ENCODE measurements around the gene STX18.

Gene STX18

DNA sequence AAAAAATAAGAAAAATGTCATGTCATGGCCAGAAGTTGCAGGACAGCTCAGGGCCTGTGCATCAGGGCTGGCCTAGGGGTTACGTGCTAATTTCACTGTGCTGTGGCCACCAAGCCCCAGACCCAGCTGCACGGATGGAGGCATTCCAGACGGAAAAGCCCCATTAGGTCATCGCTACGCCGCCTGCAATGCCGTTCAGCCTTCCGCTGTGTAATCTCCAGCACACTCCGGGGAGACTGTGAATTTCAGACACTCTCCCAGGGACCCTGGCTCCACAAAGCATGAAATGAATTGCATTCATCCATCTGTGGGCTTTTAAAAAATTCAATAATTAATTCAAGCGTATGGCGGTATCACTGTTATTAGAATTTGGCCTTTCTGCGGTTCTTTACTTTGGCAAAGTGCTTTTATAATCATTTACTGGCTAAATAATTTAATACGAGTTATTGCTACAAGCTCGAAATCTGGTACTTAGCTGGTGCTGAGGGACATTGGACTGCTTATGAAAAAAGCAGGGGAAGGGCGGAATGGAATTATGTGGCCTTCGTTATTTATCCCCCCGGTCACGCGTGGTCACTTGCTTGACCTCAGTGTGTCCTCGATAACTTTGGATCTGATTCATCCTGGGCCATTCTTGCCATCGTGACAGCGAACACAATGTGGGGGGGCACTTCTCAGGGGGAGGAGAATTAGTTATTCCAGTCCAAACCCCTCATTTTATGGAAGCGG is 164.0 kb downstream of the STX18 start:
- no peak for TF ChIP-seq EZH2 (IDR thresholded peaks at IDR 0.05; ENCODE audit: borderline replicate concordance, low read depth, low read length, severe bottlenecking)
- TF ChIP-seq, protein P1, sequence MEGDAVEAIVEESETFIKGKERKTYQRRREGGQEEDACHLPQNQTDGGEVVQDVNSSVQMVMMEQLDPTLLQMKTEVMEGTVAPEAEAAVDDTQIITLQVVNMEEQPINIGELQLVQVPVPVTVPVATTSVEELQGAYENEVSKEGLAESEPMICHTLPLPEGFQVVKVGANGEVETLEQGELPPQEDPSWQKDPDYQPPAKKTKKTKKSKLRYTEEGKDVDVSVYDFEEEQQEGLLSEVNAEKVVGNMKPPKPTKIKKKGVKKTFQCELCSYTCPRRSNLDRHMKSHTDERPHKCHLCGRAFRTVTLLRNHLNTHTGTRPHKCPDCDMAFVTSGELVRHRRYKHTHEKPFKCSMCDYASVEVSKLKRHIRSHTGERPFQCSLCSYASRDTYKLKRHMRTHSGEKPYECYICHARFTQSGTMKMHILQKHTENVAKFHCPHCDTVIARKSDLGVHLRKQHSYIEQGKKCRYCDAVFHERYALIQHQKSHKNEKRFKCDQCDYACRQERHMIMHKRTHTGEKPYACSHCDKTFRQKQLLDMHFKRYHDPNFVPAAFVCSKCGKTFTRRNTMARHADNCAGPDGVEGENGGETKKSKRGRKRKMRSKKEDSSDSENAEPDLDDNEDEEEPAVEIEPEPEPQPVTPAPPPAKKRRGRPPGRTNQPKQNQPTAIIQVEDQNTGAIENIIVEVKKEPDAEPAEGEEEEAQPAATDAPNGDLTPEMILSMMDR (IDR thresholded peaks at IDR 0.05; ENCODE audit: borderline replicate concordance, extremely low read depth, low read length, poor library complexity, severe bottlenecking), result no peak
- H3K4me2 ChIP-seq (ENCODE audit: insufficient read depth, low read length), result no peak overlapping the region
- DNase-seq (no peak), ATAC-seq (ENCODE audit: insufficient read depth, low read depth) (no peak)
- no peak overlapping the region for H3K9ac ChIP-seq (ENCODE audit: low read depth, low read length)
- H3K79me2 ChIP-seq (ENCODE audit: insufficient read depth, low read length), result no peaks in the 10 kb centered on the region
- no peaks in the 10 kb centered on the region for H3K4me1 ChIP-seq (ENCODE audit: insufficient read depth, low read length)
- H3K36me3 ChIP-seq (ENCODE audit: insufficient read depth, low read length), result no peaks in the 10 kb centered on the region
- no peak overlapping the region for H2AFZ ChIP-seq (ENCODE audit: low read depth, low read length)
- peaks cover 7% of the 10 kb centered on the region for H3K27me3 ChIP-seq (ENCODE audit: insufficient read depth, low read length, poor library complexity)
- no peaks in the 10 kb centered on the region for H4K20me1 ChIP-seq (ENCODE audit: insufficient read depth, low read length)
- no peaks in the 10 kb centered on the region for H3K9me3 ChIP-seq (ENCODE audit: insufficient read depth, low read length, severe bottlenecking)
- no peak overlapping the region for H3K27ac ChIP-seq (ENCODE audit: low read length)
- H3K4me3 ChIP-seq (ENCODE audit: low read depth in 1 of 2, low read length in 2 of 2), result no peak overlapping the region

- Histone ChIP-seq H3K27ac (ENCODE audit: low read length) (no peak overlapping the region), H2AFZ (ENCODE audit: low read depth, low read length) (no peak overlapping the region), H3K4me2 (ENCODE audit: insufficient read depth, low read length) (no peak overlapping the region), H3K36me3 (ENCODE audit: insufficient read depth, low read length) (no peaks in the 10 kb centered on the region), H3K9me3 (ENCODE audit: insufficient read depth, low read length, severe bottlenecking) (no peaks in the 10 kb centered on the region), H3K4me1 (ENCODE audit: insufficient read depth, low read length) (no peaks in the 10 kb centered on the region), H4K20me1 (ENCODE audit: insufficient read depth, low read length) (no peaks in the 10 kb centered on the region), H3K4me3 (ENCODE audit: low read depth in 1 of 2, low read length in 2 of 2) (no peak overlapping the region), H3K9ac (ENCODE audit: low read depth, low read length) (no peak overlapping the region), H3K79me2 (ENCODE audit: insufficient read depth, low read length) (no peaks in the 10 kb centered on the region), H3K27me3 (ENCODE audit: insufficient read depth, low read length, poor library complexity) (peaks cover 6% of the 10 kb centered on the region)
- no peak for DNase-seq
- no peak for ATAC-seq (ENCODE audit: insufficient read depth, low read depth)
- TF ChIP-seq EZH2 (IDR thresholded peaks at IDR 0.05; ENCODE audit: borderline replicate concordance, low read depth, low read length, severe bottlenecking), result no peak
- TF ChIP-seq, protein P1 (IDR thresholded peaks at IDR 0.05; ENCODE audit: borderline replicate concordance, extremely low read depth, low read length, poor library complexity, severe bottlenecking), result no peak
Measured at GRCh38 chr4:4377191-4377590, 164.7 kb downstream of the STX18 start.

GRCh38 chr4:4376074-4376473 is 165.8 kb downstream of the STX18 start:
- no peaks in the 10 kb centered on the region for H3K4me1 ChIP-seq (ENCODE audit: insufficient read depth, low read length)
- H3K27me3 ChIP-seq (ENCODE audit: insufficient read depth, low read length, poor library complexity), result peaks cover 5% of the 10 kb centered on the region
- no peak overlapping the region for H3K9ac ChIP-seq (ENCODE audit: low read depth, low read length)
- no peak overlapping the region for H3K4me2 ChIP-seq (ENCODE audit: insufficient read depth, low read length)
- no peak overlapping the region for H3K27ac ChIP-seq (ENCODE audit: low read length)
- DNase-seq (no peak), ATAC-seq (ENCODE audit: insufficient read depth, low read depth) (no peak)
- no peaks in the 10 kb centered on the region for H3K36me3 ChIP-seq (ENCODE audit: insufficient read depth, low read length)
- no peaks in the 10 kb centered on the region for H3K79me2 ChIP-seq (ENCODE audit: insufficient read depth, low read length)
- no peak overlapping the region for H2AFZ ChIP-seq (ENCODE audit: low read depth, low read length)
- H3K9me3 ChIP-seq (ENCODE audit: insufficient read depth, low read length, severe bottlenecking), result no peaks in the 10 kb centered on the region
- no peaks in the 10 kb centered on the region for H4K20me1 ChIP-seq (ENCODE audit: insufficient read depth, low read length)
- no peak overlapping the region for H3K4me3 ChIP-seq (ENCODE audit: low read depth in 1 of 2, low read length in 2 of 2)
- no peak for TF ChIP-seq EZH2 (IDR thresholded peaks at IDR 0.05; ENCODE audit: borderline replicate concordance, low read depth, low read length, severe bottlenecking)
- TF ChIP-seq, protein P1 (IDR thresholded peaks at IDR 0.05; ENCODE audit: borderline replicate concordance, extremely low read depth, low read length, poor library complexity, severe bottlenecking), result no peak

All from DND-41 (cell line).